DND-41 (cell line): Measurements from ENCODE around the gene C1orf105.

ENCODE experiments used
- EZH2 ChIP-seq: IDR thresholded peaks from 3 replicates; pipeline ENCODE4 v1.6.1; 2012; ENCODE audit warnings: borderline replicate concordance, low read depth, mild to moderate bottlenecking, moderate library complexity, low read length, inconsistent platforms; ENCODE audit not compliant: severe bottlenecking
- TF ChIP-seq, protein P1 (sequence below): IDR thresholded peaks from 2 replicates; pipeline ENCODE4 v1.5.1; 2012; ENCODE audit warnings: borderline replicate concordance, low read length, moderate library complexity, mild to moderate bottlenecking; ENCODE audit not compliant: poor library complexity, severe bottlenecking; ENCODE audit errors: extremely low read depth

DNA sequence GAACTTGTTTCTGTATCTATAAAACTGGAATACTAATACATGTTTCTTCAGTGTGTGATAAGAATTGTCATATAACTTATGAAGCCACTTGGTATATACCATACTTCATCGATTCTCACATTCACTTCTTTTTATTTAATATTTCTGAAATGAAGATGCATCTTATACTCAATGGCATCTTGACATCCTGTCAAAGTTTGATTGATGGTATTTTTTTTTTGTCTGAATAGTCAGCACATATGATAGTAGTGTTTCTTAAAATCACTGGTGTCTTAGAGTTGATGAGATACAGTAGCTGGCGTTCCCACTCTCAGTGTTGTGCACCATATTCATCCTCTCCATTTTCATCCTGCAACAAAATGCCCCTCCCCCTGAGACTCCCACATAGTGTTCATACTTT lies 34.4 kb upstream of the C1orf105 start:
- TF ChIP-seq, protein P1, sequence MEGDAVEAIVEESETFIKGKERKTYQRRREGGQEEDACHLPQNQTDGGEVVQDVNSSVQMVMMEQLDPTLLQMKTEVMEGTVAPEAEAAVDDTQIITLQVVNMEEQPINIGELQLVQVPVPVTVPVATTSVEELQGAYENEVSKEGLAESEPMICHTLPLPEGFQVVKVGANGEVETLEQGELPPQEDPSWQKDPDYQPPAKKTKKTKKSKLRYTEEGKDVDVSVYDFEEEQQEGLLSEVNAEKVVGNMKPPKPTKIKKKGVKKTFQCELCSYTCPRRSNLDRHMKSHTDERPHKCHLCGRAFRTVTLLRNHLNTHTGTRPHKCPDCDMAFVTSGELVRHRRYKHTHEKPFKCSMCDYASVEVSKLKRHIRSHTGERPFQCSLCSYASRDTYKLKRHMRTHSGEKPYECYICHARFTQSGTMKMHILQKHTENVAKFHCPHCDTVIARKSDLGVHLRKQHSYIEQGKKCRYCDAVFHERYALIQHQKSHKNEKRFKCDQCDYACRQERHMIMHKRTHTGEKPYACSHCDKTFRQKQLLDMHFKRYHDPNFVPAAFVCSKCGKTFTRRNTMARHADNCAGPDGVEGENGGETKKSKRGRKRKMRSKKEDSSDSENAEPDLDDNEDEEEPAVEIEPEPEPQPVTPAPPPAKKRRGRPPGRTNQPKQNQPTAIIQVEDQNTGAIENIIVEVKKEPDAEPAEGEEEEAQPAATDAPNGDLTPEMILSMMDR: no peak
- TF ChIP-seq EZH2: no peak
